GM19452 (cell line): Measurements from ENCODE around the gene KAT6B.

ENCODE experiments used
- ATAC-seq: cut with Tn5 transposase; IDR thresholded peaks from one replicate; pipeline ENCODE4 v1.9.1; 2021; ENCODE audit not compliant: unreplicated experiment

Gene KAT6B

GRCh38 chr10:75008952-75009351 is 182.6 kb downstream of the KAT6B start:
- no peak for ATAC-seq

GRCh38 chr10:75009426-75009825 is 183.0 kb downstream of the KAT6B start:
- no peak for ATAC-seq

GRCh38 chr10:75010373-75010772 is 184.0 kb downstream of the KAT6B start:
- ATAC-seq, result no peak

GRCh38 chr10:75011221-75011620 is 184.8 kb downstream of the KAT6B start:
- no peak for ATAC-seq

GRCh38 chr10:75012471-75012870 is 186.1 kb downstream of the KAT6B start:
- no peak for ATAC-seq

- no peak for ATAC-seq
Measured at GRCh38 chr10:75013007-75013406, 186.6 kb downstream of the KAT6B start.

GRCh38 chr10:75013522-75013921 is 187.1 kb downstream of the KAT6B start:
- no peak for ATAC-seq

GRCh38 chr10:75014516-75015230 is 188.3 kb downstream of the KAT6B start:
- ATAC-seq, result no peak

- ATAC-seq, result no peak
Measured at GRCh38 chr10:75015442-75015841, 189.0 kb downstream of the KAT6B start.

- no peak for ATAC-seq
Measured at GRCh38 chr10:75016325-75016724, 189.9 kb downstream of the KAT6B start.

- no peak for ATAC-seq
Measured at GRCh38 chr10:75018251-75018650, 191.9 kb downstream of the KAT6B start.

GRCh38 chr10:75018686-75019307 is 192.4 kb downstream of the KAT6B start:
- ATAC-seq, result no peak

GRCh38 chr10:75019370-75019769 is 193.0 kb downstream of the KAT6B start:
- ATAC-seq, result no peak

- no peak for ATAC-seq
Measured at GRCh38 chr10:75020168-75020567, 193.8 kb downstream of the KAT6B start.

GRCh38 chr10:75021379-75022249 is 195.2 kb downstream of the KAT6B start:
- ATAC-seq, result no peak

GRCh38 chr10:75023074-75023473 is 196.7 kb downstream of the KAT6B start:
- no peak for ATAC-seq

- ATAC-seq, result no peak
Measured at GRCh38 chr10:75024971-75025523, 198.6 kb downstream of the KAT6B start.

GRCh38 chr10:75028049-75028448 is 201.6 kb downstream of the KAT6B start:
- ATAC-seq, result no peak

- ATAC-seq, result no peak
Measured at GRCh38 chr10:75028748-75029147, 202.3 kb downstream of the KAT6B start.

- no peak for ATAC-seq
Measured at GRCh38 chr10:75029420-75029819, 203.0 kb downstream of the KAT6B start.

GRCh38 chr10:75029857-75030256 is 203.5 kb downstream of the KAT6B start:
- ATAC-seq, result no peak
